Endothelial cell of umbilical vein (primary cell): ENCODE measurements around the gene ANKRD23. TPM values are rescaled to one million over a fixed set of nuclear protein-coding genes. Genes with fewer than 3 reads are reported as not detected.

ENCODE experiments used
- BruUV-seq: library from RNA; stranded (reverse); fragments of 400-500 nt; replicated peaks from 2 replicates; lab custom pipeline; 2021; lab: Mats Ljungman, UMichigan
- CTCF ChIA-PET: fragments of 300-600, 350-600 bp; sonication (Branson Sonifier 250); formaldehyde crosslinking; loops from one replicate; lab custom pipeline; 2021; ENCODE audit warnings: antibody characterized with exemption, inconsistent platforms; lab: Charles Lee
- POLR2A ChIA-PET: fragments of 300-600, 350-600 bp; sonication (Branson Sonifier 250); formaldehyde crosslinking; loops from one replicate; lab custom pipeline; 2021; ENCODE audit warnings: antibody characterized with exemption, inconsistent platforms; lab: Charles Lee
- DNase-seq: peaks from one replicate; pipeline ENCODE4 v3.0.0-alpha.2; 2011; ENCODE audit warnings: low read depth, low spot score
- FAIRE-seq: peaks from 2 replicates; lab custom pipeline; 2011; peaks lifted over from hg19 to GRCh38; lab: Jason Lieb, UNC
- H2AFZ ChIP-seq: 2 replicates; pipeline ENCODE4 v1.6.0; 2012; ENCODE audit warnings: low read depth, low read length, control low read depth, inconsistent platforms
- H3K27ac ChIP-seq: 2 replicates; pipeline ENCODE4 v1.5.1; 2011; ENCODE audit warnings: low read depth, mild to moderate bottlenecking, control low read depth, low read length, moderate library complexity; ENCODE audit not compliant: insufficient read depth
- H3K27me3 ChIP-seq, 2 experiments: 2 replicates each; pipeline versions ENCODE4 v1.6.0 to v1.6.1; 2011; ENCODE audit warnings: low read length in 2 of 2, mixed read lengths in 1 of 2; ENCODE audit not compliant: control insufficient read depth in 2 of 2, insufficient read depth in 2 of 2
- H3K36me3 ChIP-seq, 2 experiments: 2 replicates in 1 of 2; 3 replicates in 1 of 2; pipeline ENCODE4 v1.5.1; 2011; ENCODE audit warnings: low read length in 2 of 2, mild to moderate bottlenecking in 1 of 2, moderate library complexity in 1 of 2; ENCODE audit not compliant: control insufficient read depth in 2 of 2, insufficient read depth in 2 of 2; ENCODE audit errors: extremely low read depth in 1 of 2
- H3K4me1 ChIP-seq: 3 replicates; pipeline ENCODE4 v1.5.1; 2011; ENCODE audit warnings: mild to moderate bottlenecking, low read length; ENCODE audit not compliant: control insufficient read depth, insufficient read depth; ENCODE audit errors: extremely low read depth
- H3K4me2 ChIP-seq: 2 replicates; pipeline ENCODE4 v1.6.1; 2011; ENCODE audit warnings: low read length, control low read depth, mixed read lengths; ENCODE audit not compliant: insufficient read depth
- H3K4me3 ChIP-seq, 3 experiments: fragments of 200-600 bp in 1 of 3; sonication (generic), shearing (Covaris generic) in 1 of 3; replicated peaks in 1 of 3; 2 replicates each; pipeline ENCODE4 v1.5.1; 2011 to 2016; ENCODE audit warnings: control low read depth in 3 of 3, low read length in 3 of 3, mild to moderate bottlenecking in 2 of 3, inconsistent platforms in 1 of 3, low read depth in 1 of 3, moderate library complexity in 1 of 3; ENCODE audit not compliant: insufficient read depth in 1 of 3
- H3K79me2 ChIP-seq: 2 replicates; pipeline ENCODE4 v1.6.0; 2012; ENCODE audit warnings: low read length, inconsistent platforms; ENCODE audit not compliant: control insufficient read depth, insufficient read depth
- H3K9ac ChIP-seq: replicated peaks from 2 replicates; pipeline ENCODE3; 2011; ENCODE audit warnings: low read length, control low read depth; ENCODE audit not compliant: insufficient read depth; ENCODE audit errors: extremely low read depth
- H3K9me1 ChIP-seq: replicated peaks from 3 replicates; pipeline ENCODE4 v1.6.0; 2011; ENCODE audit warnings: mild to moderate bottlenecking, low read length; ENCODE audit not compliant: control insufficient read depth, insufficient read depth; ENCODE audit errors: extremely low read depth
- H3K9me3 ChIP-seq: replicated peaks from 2 replicates; pipeline ENCODE4 v1.5.1; 2012; ENCODE audit warnings: low read length, inconsistent platforms; ENCODE audit not compliant: control insufficient read depth, insufficient read depth
- H4K20me1 ChIP-seq: replicated peaks from 2 replicates; pipeline ENCODE3; 2011; ENCODE audit warnings: mild to moderate bottlenecking, low read length; ENCODE audit not compliant: control insufficient read depth, insufficient read depth; ENCODE audit errors: extremely low read depth
- EZH2 ChIP-seq: IDR thresholded peaks from 2 replicates; pipeline ENCODE4 v1.6.1; 2012; ENCODE audit warnings: borderline replicate concordance, low read depth, mild to moderate bottlenecking, moderate library complexity, low read length, inconsistent platforms; ENCODE audit not compliant: severe bottlenecking
- FOS ChIP-seq: IDR thresholded peaks from 2 replicates; pipeline ENCODE4 v1.6.1; 2011; ENCODE audit warnings: mild to moderate bottlenecking, low read length, moderate library complexity, borderline replicate concordance; ENCODE audit not compliant: insufficient read depth
- GATA2 ChIP-seq: IDR thresholded peaks from 2 replicates; pipeline ENCODE4 v1.7.0; 2011; ENCODE audit warnings: low read depth, mild to moderate bottlenecking, moderate library complexity, mixed read lengths, low read length; ENCODE audit not compliant: insufficient read length, insufficient read depth
- JUN ChIP-seq: IDR thresholded peaks from 2 replicates; pipeline ENCODE4 v1.6.1; 2011; ENCODE audit warnings: borderline replicate concordance, low read depth; ENCODE audit not compliant: insufficient read length, insufficient read depth
- MYC ChIP-seq: IDR thresholded peaks from one replicate; pipeline ENCODE4 v1.6.1; 2011; ENCODE audit warnings: mild to moderate bottlenecking, low read depth, low read length
- POLR2A ChIP-seq: IDR thresholded peaks from 2 replicates; pipeline ENCODE4 v1.6.1; 2012; ENCODE audit warnings: low read depth, mild to moderate bottlenecking, control low read depth, low read length
- POLR2AphosphoS5 ChIP-seq: IDR thresholded peaks from 2 replicates; pipeline ENCODE4 v1.6.1; 2012; ENCODE audit warnings: low read depth, mild to moderate bottlenecking, control low read depth, low read length, moderate library complexity; ENCODE audit not compliant: insufficient read depth
- dilution Hi-C: fragments of 300-500 bp; cut with MboI; formaldehyde crosslinking; loops from one replicate; pipeline ENCODE4 v1.15.0; 2019; ENCODE audit warnings: low sequenced_read_pairs; ENCODE audit not compliant: extremely low pct_ligation_motif_present
- intact Hi-C: fragments of 100-400 bp; cut with micrococcal nuclease; formaldehyde crosslinking; loops from one replicate; pipeline ENCODE4 v1.10.0; 2022
- polyA plus RNA-seq, 4 experiments: library from polyadenylated mRNA; depleted of rRNA in 3 of 4; stranded (reverse) in 3 of 4; unstranded in 1 of 4; fragments of >200 nt; gene quantifications; 2 replicates each; pipeline versions ENCODE4 v1.2.1 to v1.2.3, GENCODE V29; 2011 to 2012; ENCODE audit warnings: missing spikeins in 1 of 4
- total RNA-seq: library from RNA; stranded (reverse); gene quantifications from 2 replicates; pipeline ENCODE4 v1.2.3, GENCODE V29; 2021
- TF ChIP-seq, protein P1 (sequence below): IDR thresholded peaks from 2 replicates; pipeline ENCODE4 v1.6.1; 2011; ENCODE audit not compliant: insufficient read depth, insufficient read length
- TF ChIP-seq, protein P2 (sequence below), 2 donors: IDR thresholded peaks; 1 replicate in 1 of 2; 2 replicates in 1 of 2; pipeline ENCODE4 v1.5.1; 2011; ENCODE audit warnings: low read length in 2 of 2, mild to moderate bottlenecking in 2 of 2, moderate library complexity in 2 of 2, control low read depth in 1 of 2, inconsistent platforms in 1 of 2, low read depth in 1 of 2; ENCODE audit not compliant: insufficient read depth in 1 of 2; ENCODE audit errors: extremely low read depth in 1 of 2

Gene ANKRD23
- total and polyA plus RNA-seq, 2 donors (not counting 3 experiments of a cell fraction or from before 2014, with no cell fraction given) = 1.7 to 3.6 TPM

GRCh38 chr2:96802721-96803120, 41.1 kb downstream of the ANKRD23 start:
- BruUV-seq = no TSS peak
- no peak overlapping the region for H2AFZ ChIP-seq
- intact Hi-C loops = loop anchor here (5.0 kb wide), 2 partner anchors 40 to 165 kb away; partner anchors contain the start of genes CNNM4 and KANSL3
- H3K9me3 ChIP-seq = no peaks in the 10 kb centered on the region
- H3K27me3 ChIP-seq = no peaks in the 10 kb centered on the region
- H3K4me1 ChIP-seq = no peaks in the 10 kb centered on the region
- H3K9ac ChIP-seq = no peak overlapping the region
- H3K9me1 ChIP-seq = no peaks in the 10 kb centered on the region
- H3K4me2 ChIP-seq = no peak overlapping the region
- CTCF ChIA-PET = interaction anchor here (1.3 kb wide), 1 partner anchor 66 kb away, joined by 3 read pairs; no protein-coding TSS in a partner anchor
- no peaks in the 10 kb centered on the region for H3K79me2 ChIP-seq
- no peak overlapping the region for H3K27ac ChIP-seq
- DNase-seq (no peak), FAIRE-seq (no peak)
- no peaks in the 10 kb centered on the region for H3K36me3 ChIP-seq
- no peak overlapping the region for H3K4me3 ChIP-seq
- no peaks in the 10 kb centered on the region for H4K20me1 ChIP-seq
- dilution Hi-C loops = no loop called here
- no peak for TF ChIP-seq GATA2
- TF ChIP-seq POLR2A = no peak
- no peak for TF ChIP-seq JUN
- no peak for TF ChIP-seq EZH2
- TF ChIP-seq, protein P1, sequence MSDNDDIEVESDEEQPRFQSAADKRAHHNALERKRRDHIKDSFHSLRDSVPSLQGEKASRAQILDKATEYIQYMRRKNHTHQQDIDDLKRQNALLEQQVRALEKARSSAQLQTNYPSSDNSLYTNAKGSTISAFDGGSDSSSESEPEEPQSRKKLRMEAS = no peak
- POLR2A ChIA-PET = no interaction called here

GRCh38 chr2:96801786-96802595, 41.8 kb downstream of the ANKRD23 start:
- Histone ChIP-seq H3K4me3 (no peak overlapping the region), H3K9me3 (no peaks in the 10 kb centered on the region), H3K4me2 (no peak overlapping the region), H2AFZ (no peak overlapping the region), H3K79me2 (no peaks in the 10 kb centered on the region), H3K27me3 (no peaks in the 10 kb centered on the region), H3K9me1 (no peaks in the 10 kb centered on the region), H3K27ac (no peak overlapping the region), H3K36me3 (no peaks in the 10 kb centered on the region), H4K20me1 (no peaks in the 10 kb centered on the region), H3K4me1 (no peaks in the 10 kb centered on the region), H3K9ac (no peak overlapping the region)
- intact Hi-C loops = loop anchor here (5.0 kb wide), 2 partner anchors 40 to 165 kb away; partner anchors contain the start of genes CNNM4 and KANSL3
- FAIRE-seq (no peak), DNase-seq (no peak)
- dilution Hi-C loops = no loop called here
- TF ChIP-seq, protein P2, sequence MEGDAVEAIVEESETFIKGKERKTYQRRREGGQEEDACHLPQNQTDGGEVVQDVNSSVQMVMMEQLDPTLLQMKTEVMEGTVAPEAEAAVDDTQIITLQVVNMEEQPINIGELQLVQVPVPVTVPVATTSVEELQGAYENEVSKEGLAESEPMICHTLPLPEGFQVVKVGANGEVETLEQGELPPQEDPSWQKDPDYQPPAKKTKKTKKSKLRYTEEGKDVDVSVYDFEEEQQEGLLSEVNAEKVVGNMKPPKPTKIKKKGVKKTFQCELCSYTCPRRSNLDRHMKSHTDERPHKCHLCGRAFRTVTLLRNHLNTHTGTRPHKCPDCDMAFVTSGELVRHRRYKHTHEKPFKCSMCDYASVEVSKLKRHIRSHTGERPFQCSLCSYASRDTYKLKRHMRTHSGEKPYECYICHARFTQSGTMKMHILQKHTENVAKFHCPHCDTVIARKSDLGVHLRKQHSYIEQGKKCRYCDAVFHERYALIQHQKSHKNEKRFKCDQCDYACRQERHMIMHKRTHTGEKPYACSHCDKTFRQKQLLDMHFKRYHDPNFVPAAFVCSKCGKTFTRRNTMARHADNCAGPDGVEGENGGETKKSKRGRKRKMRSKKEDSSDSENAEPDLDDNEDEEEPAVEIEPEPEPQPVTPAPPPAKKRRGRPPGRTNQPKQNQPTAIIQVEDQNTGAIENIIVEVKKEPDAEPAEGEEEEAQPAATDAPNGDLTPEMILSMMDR (IDR thresholded peaks at IDR 0.05; ENCODE audit: extremely low read depth in 1 of 2, insufficient read depth in 1 of 2, low read depth in 1 of 2, low read length in 2 of 2) = no peak
- TF ChIP-seq MYC (no peak), GATA2 (no peak), EZH2 (no peak), JUN (no peak), POLR2AphosphoS5 (no peak), FOS (no peak), POLR2A (no peak)
- TF ChIP-seq, protein P1 = no peak
- CTCF ChIA-PET = interaction anchor here (0.7 to 1.3 kb wide), 4 partner anchors 10 to 65 kb away, joined by 3 to 12 read pairs (median 4); partner anchors contain the start of gene CNNM3
- no TSS peak for BruUV-seq
- POLR2A ChIA-PET = no interaction called here
